Urothelium cell line (cell line): ENCODE measurements around the gene FAF2.

ENCODE experiments used
- DNase-seq: peaks from one replicate; pipeline ENCODE4 v3.0.0; 2011; ENCODE audit warnings: low spot score, mixed read lengths
- FAIRE-seq: peaks from 2 replicates; lab custom pipeline; 2011; peaks lifted over from hg19 to GRCh38; lab: Jason Lieb, UNC

Gene FAF2

DNA sequence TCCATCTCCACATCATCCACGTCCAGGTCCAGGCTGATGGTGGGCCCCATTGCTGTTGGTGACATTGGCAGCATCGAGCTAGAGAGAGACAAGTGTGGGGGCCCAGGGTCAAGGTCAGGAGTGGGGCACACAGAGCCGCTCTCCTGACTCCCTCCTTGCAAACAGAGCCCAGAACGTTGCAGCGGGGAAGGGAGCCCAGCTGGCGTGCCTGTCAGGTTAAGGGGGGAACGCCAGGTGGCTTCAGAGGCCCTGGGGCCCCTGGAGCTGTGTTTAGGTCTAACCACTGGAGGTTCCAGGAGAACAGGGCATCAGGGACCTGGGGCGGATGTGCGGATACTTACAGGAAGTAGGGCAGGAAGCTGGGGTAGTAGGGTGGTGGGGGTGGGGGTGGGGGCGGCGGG is 81.6 kb downstream of the FAF2 start:
- DNase-seq, result no peak
- FAIRE-seq, result no peak

DNA sequence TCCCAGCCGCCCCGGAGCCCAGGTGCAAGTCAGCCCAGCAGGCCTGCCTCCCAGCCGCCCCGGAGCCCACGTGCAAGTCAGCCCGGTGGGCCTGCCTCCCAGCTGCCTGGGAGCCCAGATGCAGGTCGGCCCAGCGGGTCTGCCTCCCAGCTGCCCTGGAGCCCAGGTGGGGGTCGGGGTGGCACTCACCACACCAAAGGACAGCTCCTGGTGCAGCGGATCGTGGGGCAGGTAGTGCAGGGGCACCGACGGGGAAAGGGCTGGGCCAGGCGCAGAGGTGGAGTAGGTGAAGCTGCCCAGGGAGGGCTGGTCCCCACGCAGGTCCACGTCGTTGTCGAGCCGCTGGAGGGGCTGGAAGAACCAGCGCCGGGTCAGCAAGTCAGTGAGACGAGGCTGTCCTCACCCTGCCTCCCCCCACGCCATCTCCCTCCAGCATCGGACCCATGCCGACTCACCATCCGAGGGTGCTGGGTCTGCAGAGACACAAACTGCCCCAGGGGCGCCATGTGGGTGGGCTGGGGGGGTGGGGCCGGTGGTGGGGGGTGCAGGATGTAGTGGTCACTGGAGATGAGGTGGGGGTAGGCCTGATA is 82.3 kb downstream of the FAF2 start:
- no peak for FAIRE-seq
- no peak for DNase-seq

DNA sequence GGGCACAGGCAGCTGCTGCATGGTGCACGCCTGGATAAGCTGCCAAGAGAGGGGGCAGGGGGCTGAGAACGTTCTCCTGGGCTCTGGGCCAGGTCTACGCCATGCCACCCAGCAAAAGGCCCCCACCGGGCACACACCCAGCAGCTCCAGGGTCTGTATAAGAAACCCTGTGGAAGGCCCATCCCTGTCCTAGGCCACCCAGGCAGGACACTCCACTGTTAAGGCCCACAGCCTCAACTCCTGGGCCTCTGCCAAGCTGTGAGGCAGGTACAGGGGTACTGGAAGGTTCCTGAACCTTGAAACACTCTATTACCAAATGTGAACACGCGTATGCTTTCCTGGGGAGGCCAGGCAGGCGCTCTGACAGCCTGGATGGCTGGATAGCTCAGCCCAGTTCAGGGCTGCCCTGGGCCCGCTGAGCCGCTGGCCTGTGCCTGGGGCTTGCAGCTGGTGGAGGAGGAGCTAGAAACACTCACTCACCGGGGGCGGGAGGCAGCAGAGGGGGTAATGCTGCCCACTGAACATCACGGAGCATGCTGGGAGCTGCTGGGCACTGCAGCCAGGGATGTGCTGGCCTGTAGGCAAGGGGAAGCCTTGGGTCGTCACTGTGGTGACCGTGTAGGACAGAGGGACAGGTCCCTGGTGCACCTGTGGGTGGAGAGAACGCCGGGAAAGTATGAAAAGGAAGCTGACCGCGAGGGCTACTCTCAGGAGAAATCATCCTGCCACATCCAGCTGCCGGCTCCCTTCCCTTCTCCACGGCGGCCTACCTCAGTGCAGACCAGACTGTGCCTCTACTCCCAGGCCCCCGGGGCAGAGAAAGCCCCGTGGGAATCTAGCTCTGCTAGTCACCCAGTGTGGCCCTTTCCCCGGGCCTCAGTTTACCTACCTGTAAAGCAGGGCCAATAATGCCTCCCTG is 83.1 kb downstream of the FAF2 start:
- no peak for FAIRE-seq
- DNase-seq, result no peak

DNA sequence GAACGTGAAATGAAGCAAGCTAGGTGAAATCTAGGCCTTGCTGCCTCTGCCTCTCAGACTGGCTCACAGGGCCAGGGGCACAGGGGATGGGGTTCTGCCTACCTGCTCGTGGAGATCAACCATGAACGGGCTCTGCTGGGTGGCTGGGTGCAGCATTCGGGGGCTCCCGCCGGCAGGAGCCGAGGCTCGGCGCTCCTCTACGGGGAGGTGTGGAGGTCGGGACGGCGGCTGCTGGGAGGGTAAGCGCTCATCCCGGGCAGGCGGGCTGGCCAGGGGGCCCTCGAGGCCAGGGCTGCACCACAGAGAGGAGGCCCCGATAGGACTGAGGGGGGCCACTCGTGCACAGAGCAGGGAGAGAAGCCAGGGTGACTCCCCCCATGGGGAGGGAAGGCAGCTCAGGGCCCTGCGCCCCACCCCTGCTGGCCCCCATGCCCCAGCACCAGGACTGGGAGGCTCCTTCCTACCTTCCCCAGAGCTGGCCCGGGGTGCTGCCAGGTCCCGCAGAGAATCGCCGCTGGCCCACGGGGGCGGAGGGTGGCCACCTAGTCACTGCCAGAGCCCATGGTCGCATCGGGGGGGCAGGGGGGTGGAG is 83.8 kb downstream of the FAF2 start:
- no peak for FAIRE-seq

DNA sequence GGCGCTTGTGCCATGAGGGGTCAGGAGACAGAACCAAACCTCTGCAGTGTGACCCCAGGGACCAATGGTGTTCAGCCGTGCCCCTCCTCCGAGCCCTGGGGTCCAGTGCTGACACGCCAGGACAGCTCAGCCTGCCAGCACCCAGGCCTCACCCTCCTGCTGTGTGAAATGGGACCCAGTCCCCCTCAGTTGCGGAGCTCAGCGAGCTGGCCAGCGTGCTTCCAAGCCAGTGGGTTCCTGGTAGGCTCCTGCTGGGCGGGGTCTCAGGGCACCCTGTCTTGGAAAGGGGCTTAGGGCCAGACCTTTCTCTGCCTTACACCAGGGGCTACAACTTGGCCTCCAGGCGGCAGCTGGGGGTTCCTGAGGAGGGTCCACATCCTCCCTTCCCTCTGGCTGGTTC is 84.6 kb downstream of the FAF2 start:
- FAIRE-seq (no peak), DNase-seq (no peak)

More for the DNA sequence above, 83.8 kb downstream of the FAF2 start:
- no peak for DNase-seq

DNA sequence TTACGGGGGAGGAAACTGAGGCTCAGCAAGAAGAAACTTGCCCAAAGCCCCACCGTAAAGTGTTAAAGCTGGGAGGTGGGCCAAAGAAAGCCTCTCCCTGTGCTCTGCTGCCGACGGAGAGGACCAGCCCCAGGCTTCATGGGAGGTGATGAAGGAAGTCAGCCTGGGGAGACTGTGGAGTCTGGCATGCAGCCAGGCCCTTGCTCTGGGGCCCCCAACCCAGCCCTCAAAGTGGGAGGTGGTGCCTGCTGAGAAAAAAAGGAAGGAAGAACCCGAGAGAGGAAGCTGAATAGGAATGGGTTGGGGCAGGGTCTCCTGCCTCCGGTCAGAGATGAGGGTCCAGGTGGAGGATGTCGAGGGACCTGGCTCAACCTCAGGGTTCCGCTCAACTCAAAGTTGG is 85.2 kb downstream of the FAF2 start:
- FAIRE-seq, result no peak
- DNase-seq, result no peak

DNA sequence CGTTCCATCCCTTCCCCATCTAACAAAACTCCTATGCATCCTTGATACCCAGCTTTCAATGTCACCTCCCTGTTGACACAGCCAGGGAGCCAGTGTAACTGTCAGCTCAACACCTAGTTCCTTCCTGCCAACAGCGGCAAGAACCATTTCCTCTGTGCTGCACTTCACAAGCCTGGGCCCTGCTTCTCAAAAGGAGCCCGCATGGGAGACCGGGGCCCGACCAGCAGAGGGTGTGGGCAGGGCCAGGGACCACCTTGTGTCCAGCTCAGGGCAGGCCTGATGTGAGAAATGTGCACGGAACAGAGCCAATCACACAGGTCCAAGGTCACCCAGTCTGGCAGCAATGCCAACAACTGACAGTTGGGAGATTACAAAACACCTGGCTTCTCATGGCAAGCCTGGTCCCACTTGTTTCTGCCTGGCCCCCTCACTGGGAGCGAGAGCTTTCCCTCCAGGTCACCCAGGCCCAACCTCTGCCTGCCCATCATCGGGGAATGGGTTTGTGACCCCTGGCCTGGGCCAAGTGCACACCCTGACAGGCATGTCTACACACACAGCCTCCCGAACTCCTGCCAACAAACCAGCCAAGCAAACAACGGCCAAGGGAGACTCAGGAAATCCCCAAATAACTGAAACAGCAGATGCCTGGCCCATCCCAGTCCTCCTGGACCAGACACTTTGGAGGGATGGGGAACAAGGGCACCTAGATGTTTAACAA is 85.9 kb downstream of the FAF2 start:
- FAIRE-seq (no peak), DNase-seq (no peak)

DNA sequence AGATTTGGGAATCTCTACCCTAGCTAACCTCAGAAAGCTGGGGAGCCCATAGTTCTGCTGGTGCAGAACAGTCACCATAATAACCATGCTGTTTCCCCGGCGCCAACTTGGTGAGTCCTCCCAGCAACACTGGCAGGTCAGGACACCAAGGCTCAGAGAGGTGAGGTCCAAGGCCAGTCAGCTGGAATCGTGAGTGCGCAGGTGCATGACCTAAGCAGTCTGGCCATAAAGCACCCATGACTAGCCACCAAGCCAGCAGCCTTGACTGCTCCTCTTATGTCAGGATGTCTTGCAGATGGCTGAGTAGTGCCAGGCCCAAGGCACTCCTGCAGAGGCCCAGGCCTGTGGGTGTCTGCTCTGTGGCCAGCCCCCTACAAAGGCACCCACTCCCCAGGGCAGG is 86.5 kb downstream of the FAF2 start:
- DNase-seq (no peak), FAIRE-seq (no peak)

DNA sequence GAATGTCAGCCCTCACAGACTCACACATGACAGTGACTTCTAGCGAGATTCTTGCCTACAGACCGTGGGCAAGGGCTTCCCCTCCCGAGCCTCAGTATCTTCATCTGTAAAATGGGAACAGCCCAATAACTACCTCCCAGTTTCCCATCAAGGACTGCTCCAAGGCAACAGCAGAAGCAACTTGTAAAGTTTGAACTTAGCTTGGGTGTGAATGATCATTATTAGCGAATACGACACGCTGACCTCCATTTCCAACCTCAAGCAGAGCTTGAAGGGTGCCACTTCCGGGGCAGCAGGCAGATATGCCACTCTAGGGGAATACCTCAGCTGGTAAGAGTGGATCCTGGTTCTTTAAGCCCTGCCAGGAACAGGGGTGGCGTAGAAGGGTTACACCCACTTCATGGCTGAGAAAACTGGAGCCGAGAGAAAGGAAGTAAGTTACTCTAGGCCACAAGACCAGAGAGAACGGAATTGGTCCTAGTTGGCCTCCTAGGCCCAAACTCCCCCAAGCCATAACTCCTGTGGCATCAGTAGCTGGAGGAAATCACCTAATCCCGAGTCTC is 87.0 kb downstream of the FAF2 start:
- DNase-seq (no peak), FAIRE-seq (no peak)

DNA sequence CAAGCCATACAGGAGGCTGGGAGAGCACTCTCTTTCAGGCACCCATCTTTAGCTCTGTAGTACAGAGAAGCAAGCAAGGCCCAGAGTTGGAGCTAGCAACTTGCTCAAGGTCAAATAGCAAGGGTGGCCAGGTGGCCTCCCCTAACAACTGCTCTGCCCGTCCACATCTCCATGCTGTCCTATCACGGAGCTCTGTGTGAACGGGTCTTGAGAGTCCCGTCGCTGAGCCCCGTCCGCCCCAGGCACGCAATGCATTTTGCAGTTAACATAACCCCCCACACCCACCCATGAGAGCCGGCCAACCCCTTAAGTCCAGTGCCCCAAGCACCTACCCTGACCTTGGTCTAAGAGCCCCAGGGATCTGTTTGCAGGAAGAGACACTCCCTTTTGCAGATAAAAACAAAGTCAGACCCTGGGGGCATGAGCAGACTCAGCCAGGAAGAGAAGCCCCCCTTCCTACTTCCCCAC is 87.5 kb downstream of the FAF2 start:
- DNase-seq, result no peak
- no peak for FAIRE-seq

DNA sequence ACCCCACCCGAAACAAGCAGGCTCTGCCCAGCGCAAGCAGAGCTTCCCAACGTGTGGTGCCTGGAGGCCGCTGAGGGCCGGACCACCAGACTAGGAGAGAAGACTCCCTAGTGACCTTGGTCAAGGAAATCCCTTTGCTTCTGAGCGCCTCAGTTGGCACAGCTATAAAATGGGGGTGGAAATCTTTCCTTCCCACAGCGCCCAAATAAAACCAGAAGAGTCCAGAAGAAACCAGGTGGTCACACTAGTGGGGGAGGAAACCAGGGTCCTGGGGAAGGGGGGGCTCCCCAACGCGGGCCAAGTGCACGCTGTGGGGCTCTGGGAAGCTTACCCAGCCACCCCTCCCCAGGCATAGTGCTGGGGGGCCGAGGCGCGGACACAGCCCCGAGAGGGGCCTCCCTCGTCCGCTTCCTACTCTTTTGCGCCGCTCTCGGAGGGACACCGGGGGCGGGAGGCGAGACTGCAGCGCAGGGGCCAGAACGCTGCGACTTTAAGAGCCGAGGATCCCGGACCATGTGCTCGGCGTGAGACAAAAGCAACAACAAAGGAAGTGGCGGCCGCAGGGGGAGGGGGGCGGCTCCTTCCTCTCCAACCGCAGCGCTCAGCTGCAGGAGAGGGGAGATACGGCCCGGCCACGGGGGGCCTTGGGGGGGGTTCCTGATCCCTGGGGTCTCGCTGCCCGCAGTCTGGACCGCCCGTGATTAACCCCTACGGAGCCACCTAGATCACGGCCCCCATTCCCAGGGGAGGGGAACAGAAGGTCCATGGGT is 88.1 kb downstream of the FAF2 start:
- DNase-seq, result peak; percentile 84
- no peak for FAIRE-seq

DNA sequence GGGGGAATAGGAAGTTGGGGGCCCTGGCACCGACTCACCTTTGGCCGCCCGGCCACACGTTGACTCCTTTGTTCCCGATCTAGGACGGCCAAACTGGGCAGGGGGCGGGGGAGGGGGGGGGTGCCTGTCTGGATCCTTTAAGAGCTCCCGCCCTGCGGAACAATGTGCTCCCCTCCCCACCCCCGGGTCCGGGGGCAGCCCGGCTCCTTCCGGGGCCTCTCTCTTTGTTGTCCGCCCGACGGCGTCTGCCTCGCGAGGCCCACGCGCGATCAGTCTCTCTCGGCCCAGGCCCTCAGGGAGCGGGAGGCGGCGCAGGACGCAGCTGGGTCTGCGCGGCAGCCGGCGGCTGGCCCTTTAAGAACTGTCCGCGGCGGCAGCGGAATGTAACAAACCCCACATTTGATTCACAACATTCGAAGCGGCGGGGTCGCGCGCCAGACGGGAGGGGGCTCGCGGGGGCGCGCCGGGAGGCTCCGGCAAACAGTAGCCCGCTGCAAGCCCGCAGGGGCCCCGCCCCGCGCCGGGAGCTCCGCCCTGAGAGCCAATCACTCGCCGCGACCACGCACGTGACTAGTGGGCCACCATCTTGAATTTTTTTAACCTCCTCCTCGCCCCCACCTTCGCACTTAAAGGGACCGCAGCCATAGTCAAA is 88.8 kb downstream of the FAF2 start, which contains the start of gene RNF44:
TSS of gene RNF44 (minus strand) at position 501 of the 652 bp plus-strand sequence. CDS start 4,930 bp downstream, outside the sequence.
- peak; percentile 97 for DNase-seq
- no peak for FAIRE-seq

DNA sequence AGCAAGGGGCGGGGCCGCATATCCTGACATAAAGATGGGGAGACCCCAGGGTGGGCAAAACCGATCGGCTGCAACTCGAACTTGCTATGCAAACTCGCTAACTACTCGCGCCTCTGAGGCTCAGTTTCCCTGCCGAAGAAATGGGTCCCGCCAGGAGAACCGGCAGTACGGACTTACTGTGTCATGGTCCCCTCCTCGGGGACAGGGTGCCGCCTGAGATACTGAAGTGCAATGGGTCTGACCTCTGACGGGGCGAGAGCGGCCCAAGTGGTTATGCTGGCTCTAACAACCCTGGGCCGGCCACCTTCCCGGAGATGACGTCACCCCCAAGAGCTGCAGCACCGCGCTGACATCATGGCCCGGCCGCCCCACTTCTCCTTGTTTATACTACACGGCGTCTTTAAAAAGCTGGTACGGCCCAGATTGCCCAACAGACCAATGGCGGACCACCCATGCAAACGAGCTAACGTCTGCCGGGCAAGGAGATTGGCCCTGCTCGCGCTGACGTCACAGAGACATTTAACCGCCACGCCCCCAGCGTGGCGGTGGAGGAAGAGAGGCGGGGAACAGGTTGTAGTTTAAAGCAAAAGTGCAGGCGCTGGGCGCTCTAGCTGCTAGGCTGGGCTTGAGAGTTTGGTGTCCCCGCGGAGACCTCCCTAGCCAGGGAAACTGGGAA is 89.5 kb downstream of the FAF2 start:
- DNase-seq (peak; percentile 94), FAIRE-seq (peak; percentile 65)

DNA sequence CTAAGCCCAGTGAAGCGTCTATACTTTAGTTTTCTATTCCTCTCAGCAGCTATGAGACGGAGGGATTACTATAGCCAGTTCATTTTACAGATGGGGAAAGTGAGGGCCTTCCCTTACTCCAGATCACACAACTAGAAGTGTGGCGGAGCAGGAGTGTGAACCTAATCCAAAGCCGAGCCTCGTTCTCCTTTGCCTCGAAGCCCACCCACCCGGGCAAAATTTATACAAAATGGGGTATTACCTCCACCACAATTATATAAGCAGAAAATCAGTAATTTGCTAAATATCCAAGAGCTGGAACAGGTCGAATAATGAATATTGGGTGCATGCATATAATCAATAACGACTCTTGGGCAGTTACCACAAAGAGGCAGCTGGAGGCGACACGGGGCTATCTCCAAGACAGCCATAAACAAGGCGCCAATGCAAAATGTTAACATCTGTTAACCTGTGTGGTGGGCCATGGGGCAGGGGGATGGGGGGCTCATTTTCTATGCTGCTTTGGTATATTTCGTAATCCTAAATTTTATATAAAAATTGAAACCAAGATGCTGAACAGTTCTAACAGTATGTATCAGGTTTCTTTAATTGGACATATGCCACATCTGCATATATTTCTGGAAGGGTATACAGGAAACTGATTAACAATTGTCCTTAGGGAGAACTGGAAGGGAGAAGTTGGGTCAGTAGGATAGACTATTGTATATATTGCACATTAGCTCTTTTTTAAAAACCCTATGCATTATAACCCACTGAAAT is 90.2 kb downstream of the FAF2 start:
- DNase-seq, result no peak
- no peak for FAIRE-seq

DNA sequence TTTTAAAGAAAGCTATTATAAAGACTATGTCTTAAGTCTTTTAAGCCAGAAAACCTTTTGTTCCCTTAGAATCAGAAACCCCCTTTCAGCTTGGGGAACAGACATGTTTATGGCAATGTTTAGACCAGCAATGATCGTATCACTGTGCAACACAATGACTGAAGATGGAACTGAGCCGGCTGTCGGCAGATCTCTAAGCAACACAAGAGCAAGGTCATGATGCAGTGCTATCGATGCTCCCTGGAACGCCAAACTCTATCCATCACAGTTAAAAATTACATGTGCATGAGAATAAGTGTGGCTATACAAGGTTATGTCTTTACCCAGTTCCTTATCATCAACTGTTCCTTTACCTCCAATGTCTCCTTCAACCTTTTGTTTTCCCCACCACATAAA is 90.8 kb downstream of the FAF2 start:
- DNase-seq (no peak), FAIRE-seq (no peak)

DNA sequence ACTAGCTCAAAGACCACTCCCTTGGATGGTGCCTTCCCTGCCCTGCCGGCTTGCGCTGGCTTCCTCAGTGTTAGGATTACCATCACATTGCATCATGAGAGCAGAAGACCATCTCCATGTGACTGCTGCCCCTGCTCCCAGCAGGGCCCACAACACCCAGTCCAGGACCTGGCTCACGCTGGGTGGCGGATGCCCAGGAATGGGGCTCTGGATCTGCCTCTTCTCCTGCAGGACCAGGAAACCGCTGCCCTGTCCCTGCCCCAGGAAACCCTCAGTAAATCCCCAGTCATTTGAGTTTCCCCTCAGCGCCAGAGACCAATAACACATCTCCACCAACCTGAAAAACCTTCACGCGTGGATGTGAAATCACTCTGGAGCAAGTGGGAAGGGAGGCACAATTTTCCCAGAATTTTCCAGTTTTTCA is 92.3 kb downstream of the FAF2 start:
- no peak for DNase-seq
- no peak for FAIRE-seq

DNA sequence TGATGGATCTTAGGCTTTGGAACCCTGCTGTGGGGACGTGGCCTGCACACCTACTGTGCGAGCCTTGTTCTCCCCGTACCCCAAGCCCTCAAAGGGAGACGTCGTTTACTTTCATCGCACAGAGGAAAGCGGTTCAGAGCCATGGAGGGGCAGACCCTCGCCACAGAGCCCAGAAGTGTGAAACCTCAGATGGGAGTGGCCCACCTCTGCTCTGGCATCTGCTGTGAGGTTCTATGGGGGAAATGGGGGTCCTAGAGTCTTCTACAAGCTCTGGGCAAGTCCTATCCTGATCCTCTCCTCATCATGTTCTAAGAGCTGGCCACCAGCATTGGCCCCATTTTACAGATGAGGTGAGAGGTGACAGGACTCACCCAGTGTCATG is 92.8 kb downstream of the FAF2 start:
- no peak for DNase-seq
- no peak for FAIRE-seq
